ENCODE measurements around the gene DES. TPM values are rescaled to one million over a fixed set of nuclear protein-coding genes. Genes with fewer than 3 reads are reported as not detected.

DES gene
- total and polyA plus RNA-seq, 2 of the 4 experiments (the other 2 are of a cell fraction): 4.3 to 4.9 TPM

- no peak overlapping the region for H3K4me3 ChIP-seq (ENCODE audit: insufficient read depth, low read depth, low read length)
- no peak overlapping the region for H3K4me2 ChIP-seq (ENCODE audit: low read depth, low read length)
- no peaks in the 10 kb centered on the region for H3K36me3 ChIP-seq (ENCODE audit: control insufficient read depth, insufficient read depth, low read length)
- peaks cover 3% of the 10 kb centered on the region; the same call in 1 of the 2 replicates for H3K9me1 ChIP-seq (ENCODE audit: insufficient read depth, low read length)
- no peak overlapping the region; the same call in 1 of the 2 replicates for H3K14ac ChIP-seq (replicated peaks; ENCODE audit: low read depth, low read length)
- no TSS peak for BruUV-seq (replicated peaks)
- H2AFZ ChIP-seq (replicated peaks; ENCODE audit: low read length, poor library complexity): peak overlapping the region; percentile 71
- H2BK5ac ChIP-seq (ENCODE audit: low read depth, low read length, poor library complexity, severe bottlenecking): no peak overlapping the region
- H2AK5ac ChIP-seq (ENCODE audit: low read depth, low read length): no peak overlapping the region
- CTCF ChIA-PET: interaction anchor here (1.1 kb wide), 1 partner anchor 31 kb away, joined by 6 read pairs; no protein-coding TSS in a partner anchor
- dilution Hi-C loops (cut with HindIII; ENCODE audit: low sequenced_read_pairs, unreplicated experiment) (no loop called here), in situ Hi-C loops (cut with MboI; ENCODE audit: low sequenced_read_pairs) (no loop called here), intact Hi-C loops (cut with micrococcal nuclease) (loop anchor here (1.0 kb wide), 1 partner anchor 31 kb away; no protein-coding TSS in a partner anchor)
- peak overlapping the region in 1 of 2 experiments; percentile 19; a peak in 1 of 4 replicates for H4K8ac ChIP-seq (ENCODE audit: low read depth in 2 of 2, low read length in 2 of 2)
- no peaks in the 10 kb centered on the region; the same call in 1 of the 2 replicates for H3K27me3 ChIP-seq (ENCODE audit: control insufficient read depth, insufficient read depth, low read length)
- H2BK15ac ChIP-seq (ENCODE audit: low read depth, low read length): no peak overlapping the region
- no peak for ATAC-seq (ENCODE audit: low read depth)
- no peaks in the 10 kb centered on the region for H4K20me1 ChIP-seq (ENCODE audit: insufficient read depth, low read length)
- no peak overlapping the region for H3K56ac ChIP-seq (ENCODE audit: extremely low read depth, insufficient read depth, low read length)
- no peak overlapping the region for H2AK9ac ChIP-seq (replicated peaks; ENCODE audit: low read depth, low read length, poor library complexity)
- DNase-seq: no peak
- no peak overlapping the region for H3K27ac ChIP-seq (ENCODE audit: insufficient read depth, low read length)
- POLR2A ChIA-PET (ENCODE audit: unreplicated experiment): no interaction called here
- H4K91ac ChIP-seq (ENCODE audit: insufficient read depth, low read depth, low read length): no peak overlapping the region; the same call in 1 of the 2 replicates
- H4K5ac ChIP-seq (ENCODE audit: low read depth, low read length): peak overlapping the region; percentile 41; the same call in 1 of the 2 replicates
- TF ChIP-seq CTCF (conservative IDR thresholded peaks at IDR 0.05; ENCODE audit: low read depth, low read length) (no peak), USF2 (IDR thresholded peaks at IDR 0.05; ENCODE audit: low read depth, low read length) (no peak), CHD1 (IDR thresholded peaks at IDR 0.05; ENCODE audit: low read depth, low read length) (no peak), CEBPB (IDR thresholded peaks at IDR 0.05; ENCODE audit: low read depth, low read length) (no peak), RCOR1 (IDR thresholded peaks at IDR 0.05; ENCODE audit: insufficient replicate concordance, low read length) (no peak), MAZ (IDR thresholded peaks at IDR 0.05; ENCODE audit: borderline replicate concordance, low read depth, low read length) (no peak), POLR2A (IDR thresholded peaks at IDR 0.05; ENCODE audit: low read depth, low read length) (no peak), NFE2L2 (IDR thresholded peaks at IDR 0.05; ENCODE audit: low read depth, low read length) (no peak), SMC3 (IDR thresholded peaks at IDR 0.05; ENCODE audit: low read depth, low read length) (no peak), BHLHE40 (IDR thresholded peaks at IDR 0.05; ENCODE audit: low read depth, low read length) (no peak), MXI1 (IDR thresholded peaks at IDR 0.05; ENCODE audit: borderline replicate concordance, low read depth, low read length) (no peak), RAD21 (IDR thresholded peaks at IDR 0.05; ENCODE audit: low read length) (no peak), ELK1 (IDR thresholded peaks at IDR 0.05; ENCODE audit: borderline replicate concordance, low read depth, low read length) (no peak), RFX5 (IDR thresholded peaks at IDR 0.05; ENCODE audit: low read depth, low read length) (no peak), MAFK (IDR thresholded peaks at IDR 0.05; ENCODE audit: low read depth, low read length) (no peak), FOS (IDR thresholded peaks at IDR 0.05; ENCODE audit: low read depth, low read length) (no peak)
- H3K9me3 ChIP-seq (ENCODE audit: control insufficient read depth, insufficient read depth, low read length): no peaks in the 10 kb centered on the region
- H3K79me1 ChIP-seq (ENCODE audit: low read depth in 1 of 2, low read length in 2 of 2): no peaks in the 10 kb centered on the region
- H2BK120ac ChIP-seq (ENCODE audit: low read depth, low read length): no peak overlapping the region
- H3K18ac ChIP-seq (ENCODE audit: low read depth, low read length): no peak overlapping the region; the same call in 1 of the 2 replicates
- WGBS, 2 experiments (ENCODE audit: extremely low coverage in 2 of 2, insufficient read length in 1 of 2): no CpG with 5 or more reads among the region's 9 CpGs
- peaks cover 8% of the 10 kb centered on the region for H3K4me1 ChIP-seq (ENCODE audit: control insufficient read depth, insufficient read depth, low read length)
- no peak overlapping the region for H3K4ac ChIP-seq (ENCODE audit: low read depth, low read length)
- no peak overlapping the region for H3K23ac ChIP-seq (ENCODE audit: low read depth, low read length)
- no peak overlapping the region for H3K9ac ChIP-seq (ENCODE audit: low read depth, low read length)
- no peak overlapping the region for H2BK20ac ChIP-seq (ENCODE audit: low read depth, low read length)
Measured at GRCh38 chr2:219434468-219434717, 16.2 kb downstream of the DES start.
